WERI-Rb-1 (cell line): Measurements from ENCODE around the gene TP73.
"Not testable (repeated sequence)": the region's sequence is repeated elsewhere in the genome, so short reads cannot be mapped to it uniquely, and the experiment has no call there.

ENCODE experiments used
- DNase-seq: peaks from one replicate; pipeline ENCODE4 v3.0.0-alpha.2; 2020
- H3K27ac ChIP-seq: fragments of 250-450 bp; sonication (Bioruptor Pico); 2 replicates; pipeline ENCODE4 v1.5.1; 2020; ENCODE audit warnings: mild to moderate bottlenecking, moderate library complexity
- H3K27me3 ChIP-seq: fragments of 250-450 bp; sonication (Bioruptor Pico); 2 replicates; pipeline ENCODE4 v1.5.1; 2021; ENCODE audit warnings: mild to moderate bottlenecking, low read depth, moderate library complexity; ENCODE audit not compliant: insufficient read depth, severe bottlenecking
- H3K36me3 ChIP-seq: fragments of 250-450 bp; sonication (Bioruptor Pico); 2 replicates; pipeline ENCODE4 v1.5.1; 2020; ENCODE audit warnings: mild to moderate bottlenecking, moderate library complexity
- H3K4me3 ChIP-seq: 2 replicates; pipeline ENCODE4 v1.5.1; 2011; ENCODE audit warnings: low read depth, mild to moderate bottlenecking, control low read depth, low read length
- H3K9me3 ChIP-seq: fragments of 250-450 bp; sonication (Bioruptor Pico); 2 replicates; pipeline ENCODE4 v1.5.1; 2021; ENCODE audit warnings: mild to moderate bottlenecking, moderate library complexity; ENCODE audit not compliant: severe bottlenecking
- TF ChIP-seq, protein P1 (sequence below): IDR thresholded peaks from 2 replicates; pipeline ENCODE4 v1.5.1; 2011; ENCODE audit warnings: low read depth, mild to moderate bottlenecking, control low read depth, inconsistent platforms, low read length

The TP73 gene

DNA sequence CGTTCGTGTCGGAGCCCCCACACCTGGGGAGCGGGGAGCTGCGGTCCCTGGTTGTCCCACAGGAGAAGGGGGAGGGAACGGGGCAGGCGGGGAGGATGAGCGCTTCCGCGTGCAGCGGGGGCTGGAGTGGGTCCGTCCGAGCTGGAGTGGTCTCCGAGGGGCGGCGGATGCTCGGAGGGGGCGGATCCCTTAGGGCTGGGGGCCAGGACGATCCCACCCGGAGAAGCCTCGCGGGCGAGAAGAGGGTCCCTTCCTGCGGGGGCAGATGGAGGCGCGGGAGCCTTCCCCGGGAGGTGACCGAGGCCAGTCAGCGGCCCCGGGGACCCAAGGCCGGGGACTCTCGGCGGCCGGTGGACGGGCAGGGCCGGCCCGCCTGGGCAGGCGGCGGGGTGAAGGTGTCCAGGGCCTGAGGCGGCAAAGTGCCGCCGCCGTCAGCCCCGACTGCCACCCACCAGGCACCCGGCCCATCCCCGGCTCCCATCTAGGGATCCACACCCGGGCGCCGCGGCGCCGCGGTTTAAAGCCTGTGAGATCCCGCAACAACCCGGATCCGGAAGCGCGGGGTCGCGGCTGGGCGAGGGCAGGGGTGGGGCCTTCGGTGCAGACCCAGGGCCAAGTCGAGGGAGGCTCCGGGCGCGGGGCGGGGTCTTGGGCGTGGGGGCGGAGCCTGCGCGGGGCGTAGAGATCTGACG is 94.7 kb downstream of the TP73 start:
- peak; percentile 95 for DNase-seq
- H3K36me3 ChIP-seq, result peaks cover 15% of the 10 kb centered on the region
- TF ChIP-seq, protein P1, sequence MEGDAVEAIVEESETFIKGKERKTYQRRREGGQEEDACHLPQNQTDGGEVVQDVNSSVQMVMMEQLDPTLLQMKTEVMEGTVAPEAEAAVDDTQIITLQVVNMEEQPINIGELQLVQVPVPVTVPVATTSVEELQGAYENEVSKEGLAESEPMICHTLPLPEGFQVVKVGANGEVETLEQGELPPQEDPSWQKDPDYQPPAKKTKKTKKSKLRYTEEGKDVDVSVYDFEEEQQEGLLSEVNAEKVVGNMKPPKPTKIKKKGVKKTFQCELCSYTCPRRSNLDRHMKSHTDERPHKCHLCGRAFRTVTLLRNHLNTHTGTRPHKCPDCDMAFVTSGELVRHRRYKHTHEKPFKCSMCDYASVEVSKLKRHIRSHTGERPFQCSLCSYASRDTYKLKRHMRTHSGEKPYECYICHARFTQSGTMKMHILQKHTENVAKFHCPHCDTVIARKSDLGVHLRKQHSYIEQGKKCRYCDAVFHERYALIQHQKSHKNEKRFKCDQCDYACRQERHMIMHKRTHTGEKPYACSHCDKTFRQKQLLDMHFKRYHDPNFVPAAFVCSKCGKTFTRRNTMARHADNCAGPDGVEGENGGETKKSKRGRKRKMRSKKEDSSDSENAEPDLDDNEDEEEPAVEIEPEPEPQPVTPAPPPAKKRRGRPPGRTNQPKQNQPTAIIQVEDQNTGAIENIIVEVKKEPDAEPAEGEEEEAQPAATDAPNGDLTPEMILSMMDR, result no peak
- H3K9me3 ChIP-seq, result no peaks in the 10 kb centered on the region
- no peaks in the 10 kb centered on the region for H3K27me3 ChIP-seq
- peak overlapping the region; percentile 73 for H3K4me3 ChIP-seq
- H3K27ac ChIP-seq, result peak overlapping the region; percentile 39

DNA sequence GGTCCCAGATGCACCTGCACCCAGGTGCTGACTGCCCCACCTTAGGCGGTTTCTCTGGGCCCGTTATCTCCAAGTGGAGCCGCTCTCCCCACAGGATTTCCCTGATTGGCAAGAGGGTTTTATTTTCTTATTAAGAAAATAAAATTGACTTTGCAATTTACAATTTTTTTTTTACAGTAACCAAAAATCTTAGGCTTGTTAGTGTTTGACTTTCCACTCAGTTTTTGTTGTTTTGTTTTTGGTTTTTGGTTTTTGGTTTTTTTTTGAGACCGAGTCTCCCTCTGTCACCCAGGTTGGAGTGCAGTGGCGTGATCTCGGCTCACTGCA is 95.2 kb downstream of the TP73 start:
- TF ChIP-seq, protein P1, result no peak

DNA sequence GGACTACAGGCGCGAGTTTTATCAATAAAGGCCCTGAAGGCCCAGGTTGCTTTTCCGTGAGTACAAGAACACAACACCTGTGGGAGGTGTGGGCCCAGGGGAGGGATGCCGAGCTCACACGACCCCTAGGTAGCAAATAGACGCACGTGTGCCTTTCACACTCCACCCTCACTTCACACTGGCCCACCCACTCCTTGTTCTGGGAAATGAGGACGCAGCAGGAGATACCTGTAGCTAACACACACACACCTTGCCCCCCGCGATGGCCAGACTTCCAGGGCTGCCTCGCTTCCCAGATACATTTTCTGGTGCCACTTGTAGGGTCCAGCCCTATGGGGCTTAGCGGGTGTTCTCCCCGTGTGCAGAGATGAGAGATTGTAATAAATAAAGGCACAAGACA is 95.6 kb downstream of the TP73 start:
- Histone ChIP-seq H3K27ac (no peak overlapping the region), H3K27me3 (no peaks in the 10 kb centered on the region), H3K4me3 (no peak overlapping the region), H3K36me3 (peaks cover 6% of the 10 kb centered on the region; the same call in 1 of the 2 replicates), H3K9me3 (no peaks in the 10 kb centered on the region)
- DNase-seq, result no peak
- TF ChIP-seq, protein P1, result no peak

More for the DNA sequence above, 95.2 kb downstream of the TP73 start:
- Histone ChIP-seq H3K4me3 (peak overlapping the region; percentile 73), H3K27me3 (no peaks in the 10 kb centered on the region), H3K9me3 (no peaks in the 10 kb centered on the region), H3K27ac (no peak overlapping the region), H3K36me3 (peaks cover 10% of the 10 kb centered on the region)
- no peak for DNase-seq

DNA sequence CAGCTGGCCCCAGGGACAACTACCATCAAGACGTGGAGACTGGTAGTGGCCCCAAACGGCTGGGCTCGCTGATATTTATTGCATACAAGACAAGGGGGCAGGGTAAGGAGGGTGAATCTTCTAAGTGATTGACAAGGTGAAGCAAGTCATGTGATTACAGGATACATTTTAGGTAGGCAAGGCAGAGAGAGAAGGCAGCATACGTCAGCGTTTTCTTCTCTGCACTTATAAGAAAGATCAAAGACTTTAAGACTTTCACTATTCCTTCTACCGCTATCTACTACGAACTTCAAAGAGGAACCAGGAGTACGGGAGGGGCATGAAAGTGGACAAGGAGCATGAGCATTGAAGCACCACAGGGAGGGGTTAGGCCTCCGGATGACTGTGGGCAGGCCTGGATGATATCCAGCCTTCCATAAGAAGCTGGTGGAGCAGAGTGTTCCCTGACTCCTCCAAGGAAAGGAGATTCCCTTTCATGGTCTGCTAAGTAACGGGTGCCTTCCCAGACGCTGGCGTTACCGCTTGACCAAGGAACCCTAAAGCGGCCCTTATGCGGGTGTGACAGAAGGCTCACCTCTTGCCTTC is 96.1 kb downstream of the TP73 start:
- not testable (repeated sequence) for H3K36me3 ChIP-seq, H3K27me3 ChIP-seq, H3K4me3 ChIP-seq, DNase-seq, H3K9me3 ChIP-seq, H3K27ac ChIP-seq

DNA sequence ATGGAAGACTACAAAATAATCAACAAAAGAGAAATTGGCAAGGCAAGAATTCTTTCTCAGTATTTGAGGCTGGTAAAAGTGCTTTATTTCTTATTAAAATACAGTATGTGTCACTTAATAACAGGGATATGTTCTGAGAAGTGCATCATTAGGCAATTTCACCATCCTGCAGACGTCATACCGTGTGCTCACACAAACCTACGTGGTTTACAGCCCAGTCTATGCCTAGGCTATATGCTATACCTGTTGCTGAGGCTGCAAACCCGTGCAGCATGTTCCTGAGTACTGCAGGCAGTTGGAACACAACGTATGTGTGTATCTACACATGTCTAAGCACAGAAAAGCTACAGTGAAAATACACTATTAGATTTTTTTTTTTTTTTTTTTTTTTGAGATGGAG is 97.2 kb downstream of the TP73 start:
- Histone ChIP-seq H3K9me3 (no peaks in the 10 kb centered on the region), H3K27me3 (no peaks in the 10 kb centered on the region), H3K4me3 (no peak overlapping the region), H3K36me3 (no peaks in the 10 kb centered on the region), H3K27ac (no peak overlapping the region)
- TF ChIP-seq, protein P1, result no peak
- no peak for DNase-seq

DNA sequence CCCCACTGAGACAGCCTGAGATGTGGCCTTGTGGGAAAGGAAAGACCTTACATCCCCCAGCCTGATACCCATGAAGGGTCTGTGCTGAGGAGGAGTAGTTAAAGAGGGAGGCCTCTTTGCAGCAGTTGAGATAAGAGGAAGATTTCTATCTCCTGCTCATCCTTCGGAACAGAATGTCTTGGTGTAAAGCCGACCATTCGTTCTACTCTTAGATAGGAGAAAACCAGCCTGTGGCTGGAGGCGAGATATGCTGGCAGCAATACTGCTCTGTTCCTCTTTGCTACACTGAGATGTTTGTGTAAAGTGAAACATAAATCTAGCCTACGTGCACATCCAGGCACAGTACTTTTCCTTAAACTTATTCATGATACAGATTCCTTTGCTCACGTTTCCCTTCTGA is 98.4 kb downstream of the TP73 start:
- no peak overlapping the region for H3K4me3 ChIP-seq
- H3K9me3 ChIP-seq, result no peaks in the 10 kb centered on the region
- no peaks in the 10 kb centered on the region for H3K36me3 ChIP-seq
- no peak overlapping the region for H3K27ac ChIP-seq
- TF ChIP-seq, protein P1, result no peak
- no peak for DNase-seq
- H3K27me3 ChIP-seq, result no peaks in the 10 kb centered on the region
